ENCODE results near the gene TLK2. TPM values are rescaled to one million over a fixed set of nuclear protein-coding genes. Genes with fewer than 3 reads are reported as not detected.

The TLK2 gene
- total RNA-seq, 1 experiment from 2014 or later: 42.9 TPM

GRCh38 chr17:62581764-62582163 is 103.1 kb downstream of the TLK2 start:
- Mint-ChIP-seq H3K36me3 (peaks cover 34% of the 10 kb centered on the region), H3K27me3 (ENCODE audit: low read depth) (no peaks in the 10 kb centered on the region), H3K27ac (no peak overlapping the region), H3K4me1 (peaks cover 3% of the 10 kb centered on the region; the same call in 1 of the 2 replicates), H3K9me3 (no peaks in the 10 kb centered on the region), H3K4me3 (no peak overlapping the region)
- POLR2A ChIA-PET: no interaction called here
- TF ChIP-seq ZNF532 (CRISPR knock-in tag; IDR thresholded peaks at IDR 0.05; ENCODE audit: borderline replicate concordance) (no peak), FOXK1 (CRISPR knock-in tag; IDR thresholded peaks at IDR 0.05) (no peak)
- ATAC-seq (no peak), DNase-seq (ENCODE audit: low spot score) (no peak)
- CTCF ChIA-PET: no interaction called here

- ATAC-seq: no peak
- H3K4me1 Mint-ChIP-seq: no peaks in the 10 kb centered on the region
- no peaks in the 10 kb centered on the region for H3K27me3 Mint-ChIP-seq (ENCODE audit: low read depth)
- POLR2A ChIA-PET: no interaction called here
- H3K9me3 Mint-ChIP-seq: no peaks in the 10 kb centered on the region
- H3K27ac Mint-ChIP-seq: no peak overlapping the region; the same call in 1 of the 2 replicates
- no peak for DNase-seq (ENCODE audit: low spot score)
- H3K4me3 Mint-ChIP-seq: no peak overlapping the region
- H3K36me3 Mint-ChIP-seq: peaks cover 20% of the 10 kb centered on the region
- CTCF ChIA-PET: no interaction called here
- TF ChIP-seq AR (CRISPR knock-in tag; IDR thresholded peaks at IDR 0.05): no peak
- no peak for TF ChIP-seq ZNF232 (CRISPR knock-in tag; IDR thresholded peaks at IDR 0.05)
- TF ChIP-seq ZNF425 (CRISPR knock-in tag; conservative IDR thresholded peaks at IDR 0.05): no peak
- TF ChIP-seq IRF2 (CRISPR knock-in tag; IDR thresholded peaks at IDR 0.05; ENCODE audit: borderline replicate concordance, low read depth): no peak
- TF ChIP-seq AFF4 (CRISPR knock-in tag; IDR thresholded peaks at IDR 0.05; ENCODE audit: borderline replicate concordance): no peak
- TF ChIP-seq FOXK1 (CRISPR knock-in tag; IDR thresholded peaks at IDR 0.05): no peak
- no peak for TF ChIP-seq JAZF1 (CRISPR knock-in tag; IDR thresholded peaks at IDR 0.05)
- TF ChIP-seq CREM (CRISPR knock-in tag; IDR thresholded peaks at IDR 0.05): no peak
- TF ChIP-seq SP1 (CRISPR knock-in tag; conservative IDR thresholded peaks at IDR 0.05): no peak
- TF ChIP-seq ATF6 (CRISPR knock-in tag; IDR thresholded peaks at IDR 0.05): no peak
- no peak for TF ChIP-seq ZNF532 (CRISPR knock-in tag; IDR thresholded peaks at IDR 0.05; ENCODE audit: borderline replicate concordance)
- no peak for TF ChIP-seq NR1H2 (CRISPR knock-in tag; IDR thresholded peaks at IDR 0.05)
- no peak for TF ChIP-seq EMX1 (CRISPR knock-in tag; IDR thresholded peaks at IDR 0.05)
- TF ChIP-seq ATF3 (CRISPR knock-in tag; conservative IDR thresholded peaks at IDR 0.05): no peak
Observed at GRCh38 chr17:62587554-62587953, 108.9 kb downstream of the TLK2 start.
